Large intestine (tissue), 12 donors: ENCODE results near the gene GDNF. TPM values are rescaled to one million over a fixed set of nuclear protein-coding genes. Genes with fewer than 3 reads are reported as not detected.
A peak's percentile ranks its signal among the peaks of the same experiment; 100 is the strongest.

Source experiments
- DNase-seq, 2 donors: peaks; one replicate each; pipeline versions ENCODE4 v3.0.0 to v3.0.0-alpha.2; 2013
- H3K27ac ChIP-seq: one replicate; pipeline ENCODE4 v1.5.1; 2013; ENCODE audit warnings: low read length
- H3K27me3 ChIP-seq: 2 replicates; pipeline ENCODE4 v1.6.1; 2013; ENCODE audit warnings: low read length; ENCODE audit not compliant: control insufficient read depth, insufficient read depth
- H3K36me3 ChIP-seq: 2 replicates; pipeline ENCODE4 v1.6.1; 2013; ENCODE audit warnings: low read length; ENCODE audit not compliant: control insufficient read depth, insufficient read depth
- H3K4me1 ChIP-seq: one replicate; pipeline ENCODE4 v1.6.1; 2013; ENCODE audit warnings: low read length; ENCODE audit not compliant: control insufficient read depth, insufficient read depth
- H3K4me3 ChIP-seq: one replicate; pipeline ENCODE4 v1.5.1; 2013; ENCODE audit warnings: low read length
- H3K9me3 ChIP-seq: one replicate; pipeline ENCODE4 v1.6.1; 2013; ENCODE audit warnings: mild to moderate bottlenecking, low read depth, low read length, moderate library complexity; ENCODE audit not compliant: control insufficient read depth
- WGBS: methylation state at CpG from one replicate; pipeline ENCODE4 v1.1.5; 2013; ENCODE audit warnings: low lambda C conversion rate; ENCODE audit not compliant: insufficient coverage; 5-methylcytosine and 5-hydroxymethylcytosine counted together
- long read RNA-seq, 11 donors: transcript quantifications; one replicate each; lab custom pipeline, GENCODE V29; 2026
- polyA plus RNA-seq: library from polyadenylated mRNA; unstranded; fragments of 120-200 nt; gene quantifications from one replicate; pipeline ENCODE4 v1.2.1, GENCODE V29; 2013

The GDNF gene, protein sequence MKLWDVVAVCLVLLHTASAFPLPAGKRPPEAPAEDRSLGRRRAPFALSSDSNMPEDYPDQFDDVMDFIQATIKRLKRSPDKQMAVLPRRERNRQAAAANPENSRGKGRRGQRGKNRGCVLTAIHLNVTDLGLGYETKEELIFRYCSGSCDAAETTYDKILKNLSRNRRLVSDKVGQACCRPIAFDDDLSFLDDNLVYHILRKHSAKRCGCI
- 4.2 TPM for polyA plus RNA-seq
- long read RNA-seq, donor 1, partial matches to known transcripts, result 0 of 2 reads
- long read RNA-seq, donor 1, other reads (novel, unspliced or antisense), result 0 of 2 reads
- long read RNA-seq, donor 2, partial matches to known transcripts, result 0 of 1 reads
- long read RNA-seq, donor 2, other reads (novel, unspliced or antisense), result 0 of 1 reads
- long read RNA-seq, donor 3, partial matches to known transcripts, result 0 of 2 reads
- long read RNA-seq, donor 3, other reads (novel, unspliced or antisense), result 0 of 2 reads
- long read RNA-seq, donor 4, result 0 reads
- long read RNA-seq, donor 5, partial matches to known transcripts, result 0 of 2 reads
- long read RNA-seq, donor 5, other reads (novel, unspliced or antisense), result 0 of 2 reads
- long read RNA-seq, donor 6, partial matches to known transcripts, result 0 of 1 reads
- long read RNA-seq, donor 6, other reads (novel, unspliced or antisense), result 0 of 1 reads
- long read RNA-seq, donor 7, partial matches to known transcripts, result 0 of 2 reads
- long read RNA-seq, donor 7, other reads (novel, unspliced or antisense), result 0 of 2 reads
- long read RNA-seq, donor 8, result 0 reads
- long read RNA-seq, donor 9, partial matches to known transcripts, result 0 of 2 reads
- long read RNA-seq, donor 9, other reads (novel, unspliced or antisense), result 0 of 2 reads
- long read RNA-seq, donor 10, partial matches to known transcripts, result 0 of 2 reads
- long read RNA-seq, donor 10, other reads (novel, unspliced or antisense), result 0 of 2 reads
- long read RNA-seq, donor 11, partial matches to known transcripts, result 0 of 1 reads
- long read RNA-seq, donor 11, other reads (novel, unspliced or antisense), result 0 of 1 reads

GRCh38 chr5:37839407-37840052 is at the start of gene GDNF:
GDNF (minus strand) TSS chr5:37840041; CDS start chr5:37834796, 5,245 bp downstream.
- peak; percentile 31 to 40 for DNase-seq

DNA sequence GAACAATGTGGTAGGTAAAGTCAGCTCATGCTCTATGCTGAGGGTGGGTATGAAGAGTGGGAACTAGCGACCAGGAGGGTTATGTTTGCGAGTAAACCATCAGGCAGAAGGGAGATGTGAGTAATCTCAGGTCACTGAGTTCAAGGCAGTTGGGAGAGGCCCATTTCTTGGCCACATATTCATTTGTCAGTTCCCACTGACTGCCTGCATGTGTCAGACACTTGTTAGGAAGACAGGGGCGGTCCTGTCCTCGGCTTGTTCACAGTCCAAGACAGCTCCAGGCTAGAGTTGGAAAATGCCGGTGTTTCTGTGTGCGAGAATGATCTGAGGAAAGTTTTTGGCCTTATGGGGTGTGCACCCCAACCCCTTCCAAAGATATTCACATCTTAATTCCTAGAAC is 48.6 kb upstream of the GDNF start:
- Histone ChIP-seq H3K4me3 (no peak overlapping the region), H3K4me1 (no peaks in the 10 kb centered on the region), H3K36me3 (no peaks in the 10 kb centered on the region), H3K9me3 (no peaks in the 10 kb centered on the region), H3K27ac (no peak overlapping the region), H3K27me3 (no peaks in the 10 kb centered on the region)
- no peak for DNase-seq
- WGBS, result no CpG with 5 or more reads among the region's 6 CpGs

More at GRCh38 chr5:37839407-37840052, at the start of gene GDNF:
- H3K4me1 ChIP-seq, result peaks cover 15% of the 10 kb centered on the region
- peak within 1 kb of the TSS; percentile 75 for H3K27ac ChIP-seq
- peak within 1 kb of the TSS; percentile 58 for H3K4me3 ChIP-seq
- WGBS, result no CpG with 5 or more reads among the region's 66 CpGs
- H3K9me3 ChIP-seq, result peaks cover 11% of the 10 kb centered on the region
- no peaks in the 10 kb centered on the region for H3K36me3 ChIP-seq
- peaks cover 92% of the 10 kb centered on the region for H3K27me3 ChIP-seq

DNA sequence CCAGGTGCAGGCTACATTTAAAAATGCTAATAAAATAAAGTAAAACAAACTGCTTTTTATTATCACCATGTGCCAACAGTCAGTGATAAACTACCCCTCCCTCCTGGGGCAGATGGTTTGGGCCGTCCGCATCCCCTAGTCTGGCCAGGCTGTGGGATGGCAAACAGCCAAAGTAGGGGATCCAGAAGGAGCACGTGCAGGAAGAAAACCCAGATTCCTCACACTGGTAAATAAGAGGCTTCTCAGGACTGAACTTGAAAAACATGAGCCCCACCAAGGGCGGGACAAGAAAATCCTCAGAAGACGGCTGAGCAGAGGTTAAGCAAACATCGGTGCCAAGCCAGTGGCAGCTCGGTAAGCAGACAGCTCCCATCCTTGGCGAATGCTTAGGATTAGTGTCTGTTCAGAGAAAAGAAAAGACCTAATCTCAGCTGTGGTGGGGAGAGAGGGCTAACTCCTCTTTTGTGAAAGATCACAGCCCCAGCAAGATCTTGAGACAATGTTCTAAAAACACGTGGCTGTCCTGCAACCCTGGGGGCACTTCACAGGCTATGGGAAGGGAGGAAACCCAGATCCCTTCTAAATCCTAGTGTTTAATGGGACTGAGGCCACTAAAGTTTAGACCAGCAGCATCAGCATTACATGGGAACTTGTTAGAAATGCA is 46.5 kb upstream of the GDNF start:
- no peak overlapping the region for H3K27ac ChIP-seq
- H3K27me3 ChIP-seq, result no peaks in the 10 kb centered on the region
- H3K4me1 ChIP-seq, result no peaks in the 10 kb centered on the region
- 4% methylated on average over 4 of the region's 9 CpGs for WGBS
- no peaks in the 10 kb centered on the region for H3K9me3 ChIP-seq
- DNase-seq, result peak; percentile 8 to 22
- H3K36me3 ChIP-seq, result no peaks in the 10 kb centered on the region
- no peak overlapping the region for H3K4me3 ChIP-seq

DNA sequence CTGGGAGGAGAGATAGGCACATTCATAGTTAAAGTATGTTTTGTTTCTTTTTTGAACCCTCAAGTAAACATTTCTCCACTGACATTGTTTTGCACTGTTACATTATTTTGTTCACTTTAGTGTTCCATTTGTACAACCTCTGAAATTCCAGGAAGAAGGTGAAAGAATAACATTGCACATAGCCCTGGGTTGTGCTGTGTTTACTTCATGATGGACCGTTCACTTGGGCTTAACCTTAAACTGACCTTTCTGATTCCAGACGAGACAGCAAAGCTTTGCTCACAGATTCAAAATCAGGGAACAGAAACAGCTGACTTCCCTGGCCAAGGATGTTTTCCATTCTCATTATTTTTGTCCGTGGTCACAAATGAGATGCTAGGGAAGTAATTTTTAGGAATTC is 42.8 kb upstream of the GDNF start:
- no peaks in the 10 kb centered on the region for H3K36me3 ChIP-seq
- no peaks in the 10 kb centered on the region for H3K27me3 ChIP-seq
- H3K4me1 ChIP-seq, result no peaks in the 10 kb centered on the region
- no peaks in the 10 kb centered on the region for H3K9me3 ChIP-seq
- 0% methylated on average over 2 of the region's 3 CpGs for WGBS
- no peak overlapping the region for H3K27ac ChIP-seq
- DNase-seq, result peak in 1 of 2 donors; percentile 9
- no peak overlapping the region for H3K4me3 ChIP-seq

DNA sequence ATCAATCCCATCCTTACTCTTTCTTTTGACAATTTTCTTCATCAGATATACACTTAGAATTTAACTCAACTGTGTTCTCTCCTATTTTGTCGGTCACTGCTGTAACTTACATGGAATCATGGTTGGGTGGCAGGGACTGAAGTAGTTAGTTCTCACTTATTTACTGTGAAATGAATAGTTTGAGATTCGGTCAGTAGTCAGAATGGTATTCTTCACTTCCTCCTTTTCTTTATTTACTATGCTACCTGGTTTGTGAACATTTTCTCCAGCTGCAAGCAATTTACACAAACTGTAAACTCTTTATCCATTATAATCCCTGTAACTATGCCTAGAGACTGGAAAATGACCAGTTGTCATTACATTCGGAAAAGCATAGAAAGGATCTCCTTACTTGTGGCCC is 41.5 kb upstream of the GDNF start:
- Histone ChIP-seq H3K27ac (no peak overlapping the region), H3K9me3 (no peaks in the 10 kb centered on the region), H3K4me3 (no peak overlapping the region), H3K36me3 (no peaks in the 10 kb centered on the region), H3K27me3 (no peaks in the 10 kb centered on the region), H3K4me1 (no peaks in the 10 kb centered on the region)
- 100% methylated on average over 1 of the region's 3 CpGs for WGBS
- DNase-seq, result no peak

- Histone ChIP-seq H3K4me1 (no peaks in the 10 kb centered on the region), H3K27ac (no peak overlapping the region), H3K9me3 (peaks cover 3% of the 10 kb centered on the region), H3K27me3 (no peaks in the 10 kb centered on the region), H3K36me3 (no peaks in the 10 kb centered on the region), H3K4me3 (no peak overlapping the region)
- DNase-seq, result no peak
- 80% methylated on average over 1 of the region's 3 CpGs for WGBS
These were observed 37.1 kb upstream of the GDNF start for GRCh38 chr5:37876943-37877342.

GRCh38 chr5:37876245-37876644 is 36.4 kb upstream of the GDNF start:
- DNase-seq, result no peak
- Histone ChIP-seq H3K27ac (no peak overlapping the region), H3K4me3 (no peak overlapping the region), H3K36me3 (no peaks in the 10 kb centered on the region), H3K9me3 (peaks cover 3% of the 10 kb centered on the region), H3K4me1 (no peaks in the 10 kb centered on the region), H3K27me3 (no peaks in the 10 kb centered on the region)
- WGBS, result no CpG with 5 or more reads among the region's 1 CpG

DNA sequence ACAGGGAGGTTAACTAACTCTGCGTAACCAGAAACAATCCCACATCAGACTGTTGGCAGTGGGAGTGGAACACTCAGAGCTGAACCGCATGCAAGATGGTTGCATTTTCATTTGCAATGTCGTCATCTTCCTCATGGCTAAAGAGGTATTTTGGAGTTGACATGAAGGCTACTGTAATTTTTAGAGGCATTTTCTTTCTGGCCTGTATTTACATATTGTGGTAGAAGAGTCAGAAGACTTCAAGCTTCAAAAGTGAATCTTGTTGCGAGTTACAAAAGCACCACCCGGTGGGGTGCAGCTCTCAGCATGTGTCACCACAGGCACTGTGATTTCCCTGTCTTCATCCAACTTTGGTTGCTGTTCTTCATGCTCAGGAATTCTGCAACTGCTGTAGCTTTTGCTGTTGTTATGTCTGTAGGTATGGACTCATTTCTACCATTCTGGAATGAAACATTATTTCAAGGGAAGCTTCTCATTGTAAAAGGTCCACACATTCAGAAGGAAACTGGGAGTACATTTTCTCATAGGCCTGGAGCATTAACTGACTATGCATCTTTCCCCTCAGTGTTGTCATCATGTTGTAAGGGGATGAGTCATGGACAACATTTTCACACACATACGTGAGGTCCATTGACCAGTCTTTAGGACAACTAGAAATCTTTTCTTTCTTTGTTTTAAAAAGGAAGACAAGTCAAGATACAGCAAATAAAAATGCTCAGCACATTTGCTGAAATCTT is 35.4 kb upstream of the GDNF start:
- WGBS, result 80% methylated on average over 1 of the region's 6 CpGs
- Histone ChIP-seq H3K27me3 (no peaks in the 10 kb centered on the region), H3K4me3 (no peak overlapping the region), H3K4me1 (no peaks in the 10 kb centered on the region), H3K27ac (no peak overlapping the region), H3K36me3 (no peaks in the 10 kb centered on the region), H3K9me3 (peaks cover 3% of the 10 kb centered on the region)
- no peak for DNase-seq

DNA sequence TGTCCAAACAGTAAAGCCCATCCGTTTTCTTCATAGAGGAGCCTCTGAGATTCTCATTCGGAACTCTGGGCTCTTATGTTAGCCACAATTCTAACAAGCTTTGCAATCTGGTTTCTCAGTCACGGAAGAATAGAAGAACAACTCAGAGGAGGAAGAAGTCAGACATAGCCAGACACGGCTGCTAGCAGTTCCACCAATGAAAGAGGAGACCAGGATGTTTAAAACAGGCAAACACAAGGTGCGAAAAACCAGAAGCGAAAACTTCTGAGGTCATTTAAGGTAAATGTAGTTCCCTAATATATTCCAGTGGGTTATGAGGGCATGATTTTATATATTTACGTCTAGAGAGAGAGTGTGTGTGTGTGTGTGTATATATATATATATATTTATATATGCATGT is 34.1 kb upstream of the GDNF start:
- H3K36me3 ChIP-seq, result no peaks in the 10 kb centered on the region
- no peaks in the 10 kb centered on the region for H3K4me1 ChIP-seq
- no peak for DNase-seq
- no peaks in the 10 kb centered on the region for H3K27me3 ChIP-seq
- H3K4me3 ChIP-seq, result no peak overlapping the region
- no peak overlapping the region for H3K27ac ChIP-seq
- H3K9me3 ChIP-seq, result peaks cover 3% of the 10 kb centered on the region
- WGBS, result 80% methylated on average over 2 of the region's 7 CpGs
